BE2C (cell line): ENCODE data around the gene ZBTB16.

Experiments
- DNase-seq: peaks from one replicate; pipeline ENCODE4 v3.0.0-alpha.2; 2020
- H3K27me3 ChIP-seq: fragments of 250-450 bp; sonication (Bioruptor Pico); 2 replicates; pipeline ENCODE4 v1.5.1; 2020; ENCODE audit warnings: mild to moderate bottlenecking
- H3K36me3 ChIP-seq: fragments of 250-450 bp; sonication (Bioruptor Pico); 2 replicates; pipeline ENCODE4 v1.5.1; 2020; ENCODE audit warnings: mild to moderate bottlenecking
- H3K4me1 ChIP-seq: fragments of 250-450 bp; sonication (Bioruptor Pico); 2 replicates; pipeline ENCODE4 v1.5.1; 2020
- H3K4me3 ChIP-seq: 2 replicates; pipeline ENCODE4 v1.5.1; 2011; ENCODE audit warnings: low read depth, low read length
- H3K9me3 ChIP-seq: fragments of 250-450 bp; sonication (Bioruptor Pico); 2 replicates; pipeline ENCODE4 v1.5.1; 2020
- CTCF ChIP-seq: IDR thresholded peaks from 2 replicates; pipeline ENCODE4 v1.5.1; 2012; ENCODE audit warnings: mild to moderate bottlenecking, low read depth, low read length

ZBTB16 gene

GRCh38 chr11:114244726-114245394, 185.3 kb downstream of the ZBTB16 start:
- TF ChIP-seq CTCF: no peak
- no peaks in the 10 kb centered on the region for H3K36me3 ChIP-seq
- H3K4me1 ChIP-seq: no peaks in the 10 kb centered on the region
- no peaks in the 10 kb centered on the region for H3K9me3 ChIP-seq
- no peak for DNase-seq
- no peak overlapping the region for H3K4me3 ChIP-seq
- peaks cover 13% of the 10 kb centered on the region for H3K27me3 ChIP-seq

GRCh38 chr11:114246321-114247069, 187.0 kb downstream of the ZBTB16 start:
- Histone ChIP-seq H3K27me3 (peaks cover 13% of the 10 kb centered on the region), H3K4me3 (no peak overlapping the region), H3K9me3 (no peaks in the 10 kb centered on the region), H3K4me1 (no peaks in the 10 kb centered on the region), H3K36me3 (no peaks in the 10 kb centered on the region)
- peak; percentile 8; the same call in 1 of the 2 replicates for TF ChIP-seq CTCF
- DNase-seq: no peak

DNA sequence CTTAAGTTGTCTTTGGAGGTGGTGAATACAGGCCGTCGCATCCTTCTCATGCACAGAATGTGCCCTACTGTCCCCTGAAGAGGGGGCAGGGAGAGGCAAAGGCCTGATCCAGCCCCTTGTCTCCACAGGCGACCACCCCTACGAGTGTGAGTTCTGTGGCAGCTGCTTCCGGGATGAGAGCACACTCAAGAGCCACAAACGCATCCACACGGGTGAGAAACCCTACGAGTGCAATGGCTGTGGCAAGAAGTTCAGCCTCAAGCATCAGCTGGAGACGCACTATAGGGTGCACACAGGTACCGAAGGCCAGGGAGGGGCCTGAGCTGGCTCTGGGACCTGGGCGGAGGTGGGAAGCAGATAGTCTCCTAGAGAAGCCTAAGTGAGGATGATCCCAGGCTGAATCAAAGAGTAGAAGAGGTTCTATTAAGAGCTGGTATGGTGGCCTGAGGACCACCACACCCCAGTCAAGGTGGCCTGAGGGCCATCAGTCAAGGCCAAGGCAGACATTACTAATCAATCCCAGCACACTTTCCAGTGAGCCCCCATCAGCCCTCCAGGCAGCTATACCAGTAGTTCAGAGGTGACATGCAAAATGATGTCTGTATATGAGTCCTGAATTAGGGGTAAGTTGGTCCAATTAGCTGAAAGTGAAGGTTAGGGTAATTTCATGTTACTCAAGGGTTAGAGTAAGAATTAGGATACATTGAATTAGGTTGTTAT, 187.7 kb downstream of the ZBTB16 start:
- no peaks in the 10 kb centered on the region for H3K9me3 ChIP-seq
- no peak overlapping the region for H3K4me3 ChIP-seq
- no peaks in the 10 kb centered on the region for H3K4me1 ChIP-seq
- no peak for DNase-seq
- no peak for TF ChIP-seq CTCF
- H3K27me3 ChIP-seq: peaks cover 13% of the 10 kb centered on the region
- no peaks in the 10 kb centered on the region for H3K36me3 ChIP-seq

GRCh38 chr11:114250180-114250579, 190.7 kb downstream of the ZBTB16 start:
- Histone ChIP-seq H3K9me3 (no peaks in the 10 kb centered on the region), H3K4me1 (no peaks in the 10 kb centered on the region), H3K36me3 (no peaks in the 10 kb centered on the region), H3K4me3 (no peak overlapping the region), H3K27me3 (peaks cover 1% of the 10 kb centered on the region; the same call in 1 of the 2 replicates)
- no peak for TF ChIP-seq CTCF
- DNase-seq: no peak

DNA sequence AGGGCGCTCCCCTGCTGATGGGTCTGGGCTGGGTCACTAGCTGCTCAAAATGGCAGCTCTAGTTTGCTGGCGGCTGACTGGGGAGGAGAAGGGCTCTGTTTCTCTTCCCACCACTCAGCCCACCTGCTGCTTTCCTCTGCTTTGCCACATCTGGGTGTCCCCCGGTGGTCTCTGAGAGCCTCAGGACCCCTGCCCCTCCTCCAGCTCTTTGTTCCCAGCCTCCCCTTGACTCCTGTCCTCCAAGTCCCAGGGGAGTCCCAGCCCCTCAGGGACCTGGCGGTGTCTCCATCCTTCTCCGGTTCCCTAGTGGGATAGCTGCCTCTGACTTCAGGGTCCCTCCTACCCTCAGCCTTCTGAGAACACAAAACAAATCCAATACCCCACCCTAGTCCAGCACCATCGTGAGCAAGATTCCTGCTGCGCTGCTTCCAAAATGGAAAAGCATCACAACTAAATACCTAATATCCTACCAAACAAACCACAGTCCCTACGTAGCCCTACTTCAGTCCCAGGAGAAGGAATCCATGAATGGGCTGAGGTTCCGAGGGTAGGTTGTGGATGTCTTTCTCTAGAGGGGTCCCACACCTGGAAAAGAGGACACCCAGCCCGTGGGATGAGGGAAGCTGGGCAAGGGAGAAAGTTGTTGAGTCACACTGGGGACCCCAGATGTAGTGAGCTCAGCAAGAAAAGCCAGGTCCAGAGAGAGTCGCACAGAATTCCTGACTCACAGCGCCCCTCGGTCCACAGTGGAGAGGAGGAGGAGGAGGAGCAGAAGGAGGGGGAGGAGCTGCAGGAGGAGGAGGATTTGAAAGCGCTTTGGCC, 191.7 kb downstream of the ZBTB16 start:
- no peak for TF ChIP-seq CTCF
- Histone ChIP-seq H3K36me3 (no peaks in the 10 kb centered on the region), H3K4me3 (no peak overlapping the region), H3K27me3 (no peaks in the 10 kb centered on the region), H3K9me3 (no peaks in the 10 kb centered on the region), H3K4me1 (no peaks in the 10 kb centered on the region)
- no peak for DNase-seq
